Astrocyte of the spinal cord (primary cell): ENCODE data around the gene RNF220.
"Not testable (repeated sequence)": the region's sequence is repeated elsewhere in the genome, so short reads cannot be mapped to it uniquely, and the experiment has no call there.

Experiments
- DNase-seq: peaks from one replicate; pipeline ENCODE4 v3.0.0; 2011; ENCODE audit warnings: low read depth, low spot score
- H3K4me3 ChIP-seq: 2 replicates; pipeline ENCODE4 v1.5.1; 2011; ENCODE audit warnings: low read depth, mild to moderate bottlenecking, low read length, moderate library complexity
- CTCF ChIP-seq: IDR thresholded peaks from 2 replicates; pipeline ENCODE4 v1.5.1; 2012; ENCODE audit warnings: low read depth, mild to moderate bottlenecking, low read length, inconsistent platforms
- in situ Hi-C: cut with HindIII; loops from 2 replicates; pipeline ENCODE4 v1.10.0; 2017; ENCODE audit warnings: low sequenced_read_pairs

Gene RNF220

GRCh38 chr1:44663417-44663816, 258.4 kb downstream of the RNF220 start:
- no peak for DNase-seq
- no peak for TF ChIP-seq CTCF
- no peak overlapping the region for H3K4me3 ChIP-seq
- in situ Hi-C loops: no loop called here

- DNase-seq: no peak
- no peak overlapping the region for H3K4me3 ChIP-seq
- in situ Hi-C loops: no loop called here
Measured at GRCh38 chr1:44664730-44665370, 259.8 kb downstream of the RNF220 start.

GRCh38 chr1:44666719-44667118, 261.7 kb downstream of the RNF220 start:
- DNase-seq, H3K4me3 ChIP-seq, in situ Hi-C loops: not testable (repeated sequence)

More at GRCh38 chr1:44664730-44665370, 259.8 kb downstream of the RNF220 start:
- no peak for TF ChIP-seq CTCF

- in situ Hi-C loops: no loop called here
- H3K4me3 ChIP-seq: no peak overlapping the region
- TF ChIP-seq CTCF: no peak
- DNase-seq: no peak
Measured at GRCh38 chr1:44670751-44671640, 265.9 kb downstream of the RNF220 start.

GRCh38 chr1:44672254-44672955, 267.4 kb downstream of the RNF220 start:
- DNase-seq: peak; percentile 88
- H3K4me3 ChIP-seq: no peak overlapping the region
- TF ChIP-seq CTCF: no peak
- in situ Hi-C loops: no loop called here

- H3K4me3 ChIP-seq: peak overlapping the region; percentile 78
- DNase-seq: no peak
- TF ChIP-seq CTCF: no peak
- in situ Hi-C loops: no loop called here
Measured at GRCh38 chr1:44672961-44673674, 268.1 kb downstream of the RNF220 start.
